ENCODE results near the gene TXNL1.

TXNL1 gene

DNA sequence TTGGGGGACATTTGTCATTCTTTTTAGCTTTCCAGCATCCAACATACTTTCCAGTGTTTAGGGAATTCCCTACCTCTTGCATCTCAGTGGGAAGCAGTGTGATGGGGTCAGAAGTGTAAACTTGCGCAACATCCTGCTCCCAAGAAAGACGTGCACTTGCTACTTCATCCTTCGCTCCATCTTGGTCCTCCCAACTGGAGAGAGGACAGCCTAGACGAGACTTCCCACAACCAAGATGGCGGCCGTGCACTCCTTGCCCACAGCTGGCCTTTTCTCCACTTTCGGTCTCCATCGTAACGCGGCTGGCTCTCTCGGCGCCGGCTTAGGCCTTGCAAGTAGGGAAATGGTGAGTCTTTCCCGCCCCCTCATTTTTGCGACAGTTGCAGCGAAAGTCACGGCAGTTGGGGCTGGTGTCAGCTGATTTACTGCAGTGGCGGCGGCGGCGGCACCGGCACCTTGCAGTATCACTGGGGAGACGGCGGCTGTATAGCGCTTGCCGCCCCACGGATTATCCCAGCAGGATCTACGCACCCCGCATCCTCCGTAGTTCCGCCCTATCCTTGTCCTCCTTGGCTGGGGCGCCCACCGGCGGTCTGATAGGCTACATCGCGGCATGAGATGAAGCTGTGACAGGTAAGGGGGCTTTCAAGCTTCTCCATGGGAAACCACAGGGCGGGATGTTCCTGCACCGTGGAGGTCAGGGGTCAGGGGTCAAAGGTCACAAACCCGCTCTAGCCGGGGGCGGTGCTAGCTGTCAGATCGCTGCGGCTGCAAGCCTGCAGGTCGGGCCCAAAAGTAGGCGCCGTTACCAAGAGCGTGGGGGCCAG lies 12.8 kb upstream of the TXNL1 start, which contains the start of gene WDR7:
Gene WDR7 (plus strand): TSS at position 416 of the 827 bp plus-strand sequence. CDS start 21,157 bp downstream, outside the sequence.
- no peaks in the 10 kb centered on the region for H3K27me3 ChIP-seq (ENCODE audit: control insufficient read depth in 1 of 2, insufficient read depth in 1 of 2, low read length in 2 of 2)
- H3K4me2 ChIP-seq (ENCODE audit: low read length, poor library complexity, severe bottlenecking), result peak within 1 kb of the TSS; percentile 96
- H2AK5ac ChIP-seq (ENCODE audit: low read length, severe bottlenecking), result no peak within 1 kb of the TSS
- 1% methylated on average over 36 of the region's 47 CpGs for WGBS
- no peaks in the 10 kb centered on the region for H3K9me3 ChIP-seq (ENCODE audit: control insufficient read depth, low read length)
- H2BK12ac ChIP-seq (ENCODE audit: low read length in 2 of 2), result peak within 1 kb of the TSS in 1 of 2 experiments; percentile 45
- H3K4me3 ChIP-seq (ENCODE audit: insufficient read depth in 1 of 2, low read depth in 1 of 2, low read length in 2 of 2), result peak within 1 kb of the TSS; percentile 92 to 95
- H2AFZ ChIP-seq (ENCODE audit: low read depth, low read length), result peak within 1 kb of the TSS; percentile 99
- peak; percentile 99 for DNase-seq
- H2BK5ac ChIP-seq (ENCODE audit: low read depth, low read length, poor library complexity, severe bottlenecking), result no peak within 1 kb of the TSS
- H3K36me3 ChIP-seq (ENCODE audit: control insufficient read depth in 1 of 2, insufficient read depth in 2 of 2, low read depth in 1 of 2, low read length in 2 of 2), result no peaks in the 10 kb centered on the region
- H3K23ac ChIP-seq (ENCODE audit: low read length in 2 of 2), result peak within 1 kb of the TSS in 1 of 2 experiments; percentile 50
- no peak within 1 kb of the TSS for H2BK120ac ChIP-seq (ENCODE audit: low read depth, low read length)
- peak within 1 kb of the TSS; percentile 59 to 88 for H3K4ac ChIP-seq (ENCODE audit: low read depth in 1 of 2, low read length in 2 of 2)
- H3K14ac ChIP-seq (ENCODE audit: low read length in 2 of 2), result peak within 1 kb of the TSS in 1 of 2 experiments; percentile 93
- peak within 1 kb of the TSS; percentile 64 for H4K91ac ChIP-seq (ENCODE audit: low read length)
- peak within 1 kb of the TSS; percentile 92 for H3K9ac ChIP-seq (ENCODE audit: low read length)
- no peak within 1 kb of the TSS for H2BK15ac ChIP-seq (ENCODE audit: low read depth, poor library complexity, severe bottlenecking)
- H4K8ac ChIP-seq (ENCODE audit: low read length), result peak within 1 kb of the TSS; percentile 96
- peaks cover 9% of the 10 kb centered on the region for H3K79me1 ChIP-seq (replicated peaks; ENCODE audit: low read length, poor library complexity, severe bottlenecking)
- peak within 1 kb of the TSS; percentile 3 to 71 for H3K18ac ChIP-seq (ENCODE audit: low read depth in 1 of 2, low read length in 2 of 2)
- peak within 1 kb of the TSS; percentile 33 for H3K27ac ChIP-seq (ENCODE audit: low read length, poor library complexity, severe bottlenecking)
- peaks cover 3% of the 10 kb centered on the region for H3K4me1 ChIP-seq (ENCODE audit: control insufficient read depth, insufficient read depth, low read depth, low read length)

GRCh38 chr18:56649996-56650395 lies 11.6 kb upstream of the TXNL1 start:
- no peak overlapping the region for H4K8ac ChIP-seq (ENCODE audit: low read length)
- H2AFZ ChIP-seq (ENCODE audit: low read depth, low read length), result no peak overlapping the region
- no peak overlapping the region for H3K4ac ChIP-seq (ENCODE audit: low read depth in 1 of 2, low read length in 2 of 2)
- no peak overlapping the region for H3K14ac ChIP-seq (ENCODE audit: low read length in 2 of 2)
- H2BK5ac ChIP-seq (ENCODE audit: low read depth, low read length, poor library complexity, severe bottlenecking), result no peak overlapping the region
- H2AK5ac ChIP-seq (ENCODE audit: low read length, severe bottlenecking), result no peak overlapping the region
- H3K23ac ChIP-seq (ENCODE audit: low read length in 2 of 2), result no peak overlapping the region
- H2BK12ac ChIP-seq (ENCODE audit: low read length in 2 of 2), result no peak overlapping the region
- H3K9me3 ChIP-seq (ENCODE audit: control insufficient read depth, low read length), result no peaks in the 10 kb centered on the region
- WGBS, result 100% methylated on average over 1 of the region's 1 CpG
- H3K79me1 ChIP-seq (replicated peaks; ENCODE audit: low read length, poor library complexity, severe bottlenecking), result peaks cover 6% of the 10 kb centered on the region
- peaks cover 3% of the 10 kb centered on the region for H3K4me1 ChIP-seq (ENCODE audit: control insufficient read depth, insufficient read depth, low read depth, low read length)
- H3K4me2 ChIP-seq (ENCODE audit: low read length, poor library complexity, severe bottlenecking), result no peak overlapping the region
- no peak for DNase-seq
- H3K18ac ChIP-seq (ENCODE audit: low read depth in 1 of 2, low read length in 2 of 2), result no peak overlapping the region
- no peak overlapping the region for H3K4me3 ChIP-seq (ENCODE audit: insufficient read depth in 1 of 2, low read depth in 1 of 2, low read length in 2 of 2)
- H4K91ac ChIP-seq (ENCODE audit: low read length), result no peak overlapping the region
- no peak overlapping the region for H3K27ac ChIP-seq (ENCODE audit: low read length, poor library complexity, severe bottlenecking)
- H2BK120ac ChIP-seq (ENCODE audit: low read depth, low read length), result no peak overlapping the region
- no peaks in the 10 kb centered on the region for H3K36me3 ChIP-seq (ENCODE audit: control insufficient read depth in 1 of 2, insufficient read depth in 2 of 2, low read depth in 1 of 2, low read length in 2 of 2)
- no peak overlapping the region for H3K9ac ChIP-seq (ENCODE audit: low read length)
- H2BK15ac ChIP-seq (ENCODE audit: low read depth, poor library complexity, severe bottlenecking), result no peak overlapping the region
- H3K27me3 ChIP-seq (ENCODE audit: control insufficient read depth in 1 of 2, insufficient read depth in 1 of 2, low read length in 2 of 2), result no peaks in the 10 kb centered on the region

DNA sequence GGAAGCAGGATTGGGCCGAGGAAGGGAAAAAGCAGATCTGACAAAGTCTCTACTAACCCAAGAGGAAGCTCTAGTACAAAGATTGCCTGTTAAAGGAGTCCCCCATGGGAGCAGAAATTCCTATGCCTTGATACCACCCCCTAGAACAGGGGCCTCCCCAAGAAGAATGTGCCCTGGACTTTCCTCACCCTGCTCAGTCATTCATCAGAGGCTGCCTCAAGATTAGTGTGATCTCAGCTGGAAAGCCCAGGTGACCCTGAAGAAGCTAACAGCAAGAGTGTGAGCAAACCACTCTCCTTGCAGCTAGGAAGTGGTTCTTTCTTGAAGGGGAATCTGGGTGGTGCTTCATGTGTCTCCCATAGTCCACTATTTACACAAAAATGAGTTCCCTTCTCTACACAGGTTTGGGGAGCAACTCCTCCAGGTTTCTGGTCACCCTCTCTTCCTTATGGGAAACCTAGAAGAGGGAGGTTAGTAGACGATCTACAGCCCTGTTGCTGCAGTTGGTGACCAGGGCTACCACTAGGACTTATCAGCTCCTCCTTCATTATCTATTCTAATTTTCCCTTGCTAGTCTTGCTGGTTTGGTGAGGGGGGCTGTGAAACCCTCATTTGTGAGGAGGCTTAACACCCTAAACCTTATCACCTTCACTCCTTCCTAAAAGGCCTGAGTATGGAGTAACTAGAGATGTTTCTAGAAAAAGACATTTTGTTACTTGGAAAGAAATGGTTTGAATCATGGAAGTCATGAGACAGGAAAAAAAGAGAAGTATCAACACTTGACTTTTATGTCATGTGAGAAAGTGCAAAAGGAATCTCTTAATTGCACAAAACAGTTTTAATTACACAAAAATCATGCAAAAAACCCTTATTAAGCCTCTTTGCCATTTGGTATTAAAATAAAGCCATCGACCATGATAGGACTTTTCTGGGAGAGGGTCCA lies 9.8 kb upstream of the TXNL1 start:
- H3K4me1 ChIP-seq (ENCODE audit: control insufficient read depth, insufficient read depth, low read depth, low read length), result peaks cover 3% of the 10 kb centered on the region
- H3K23ac ChIP-seq (ENCODE audit: low read length in 2 of 2), result no peak overlapping the region
- no peaks in the 10 kb centered on the region for H3K27me3 ChIP-seq (ENCODE audit: control insufficient read depth in 1 of 2, insufficient read depth in 1 of 2, low read length in 2 of 2)
- no peak overlapping the region for H3K27ac ChIP-seq (ENCODE audit: low read length, poor library complexity, severe bottlenecking)
- H3K4me3 ChIP-seq (ENCODE audit: insufficient read depth in 1 of 2, low read depth in 1 of 2, low read length in 2 of 2), result no peak overlapping the region
- H2BK15ac ChIP-seq (ENCODE audit: low read depth, poor library complexity, severe bottlenecking), result no peak overlapping the region
- no peaks in the 10 kb centered on the region for H3K36me3 ChIP-seq (ENCODE audit: control insufficient read depth in 1 of 2, insufficient read depth in 2 of 2, low read depth in 1 of 2, low read length in 2 of 2)
- 83% methylated on average over 1 of the region's 3 CpGs for WGBS
- H2BK5ac ChIP-seq (ENCODE audit: low read depth, low read length, poor library complexity, severe bottlenecking), result no peak overlapping the region
- H3K14ac ChIP-seq (ENCODE audit: low read length in 2 of 2), result no peak overlapping the region
- peaks cover 6% of the 10 kb centered on the region for H3K79me1 ChIP-seq (replicated peaks; ENCODE audit: low read length, poor library complexity, severe bottlenecking)
- H2BK12ac ChIP-seq (ENCODE audit: low read length in 2 of 2), result no peak overlapping the region
- H3K4ac ChIP-seq (ENCODE audit: low read depth in 1 of 2, low read length in 2 of 2), result no peak overlapping the region
- no peak overlapping the region for H2BK120ac ChIP-seq (ENCODE audit: low read depth, low read length)
- H3K4me2 ChIP-seq (ENCODE audit: low read length, poor library complexity, severe bottlenecking), result no peak overlapping the region
- no peak overlapping the region for H3K9ac ChIP-seq (ENCODE audit: low read length)
- H2AFZ ChIP-seq (ENCODE audit: low read depth, low read length), result no peak overlapping the region
- no peak overlapping the region for H3K18ac ChIP-seq (ENCODE audit: low read depth in 1 of 2, low read length in 2 of 2)
- H4K8ac ChIP-seq (ENCODE audit: low read length), result no peak overlapping the region
- no peak overlapping the region for H4K91ac ChIP-seq (ENCODE audit: low read length)
- H2AK5ac ChIP-seq (ENCODE audit: low read length, severe bottlenecking), result no peak overlapping the region
- DNase-seq, result no peak
- H3K9me3 ChIP-seq (ENCODE audit: control insufficient read depth, low read length), result no peaks in the 10 kb centered on the region

- H4K8ac ChIP-seq (ENCODE audit: low read length), result no peak overlapping the region
Measured at GRCh38 chr18:56647071-56647470, 8.7 kb upstream of the TXNL1 start.

More at GRCh38 chr18:56647071-56647470, 8.7 kb upstream of the TXNL1 start:
- Histone ChIP-seq H3K27me3 (ENCODE audit: control insufficient read depth in 1 of 2, insufficient read depth in 1 of 2, low read length in 2 of 2) (no peaks in the 10 kb centered on the region), H4K91ac (ENCODE audit: low read length) (no peak overlapping the region), H3K4me1 (ENCODE audit: control insufficient read depth, insufficient read depth, low read depth, low read length) (peaks cover 3% of the 10 kb centered on the region), H2AFZ (ENCODE audit: low read depth, low read length) (no peak overlapping the region), H3K4me2 (ENCODE audit: low read length, poor library complexity, severe bottlenecking) (no peak overlapping the region), H3K23ac (ENCODE audit: low read length in 2 of 2) (no peak overlapping the region), H3K79me1 (replicated peaks; ENCODE audit: low read length, poor library complexity, severe bottlenecking) (peaks cover 6% of the 10 kb centered on the region), H3K14ac (ENCODE audit: low read length in 2 of 2) (no peak overlapping the region), H2BK5ac (ENCODE audit: low read depth, low read length, poor library complexity, severe bottlenecking) (no peak overlapping the region), H2BK12ac (ENCODE audit: low read length in 2 of 2) (no peak overlapping the region), H3K18ac (ENCODE audit: low read depth in 1 of 2, low read length in 2 of 2) (no peak overlapping the region), H3K4ac (ENCODE audit: low read depth in 1 of 2, low read length in 2 of 2) (no peak overlapping the region), H3K27ac (ENCODE audit: low read length, poor library complexity, severe bottlenecking) (no peak overlapping the region), H2AK5ac (ENCODE audit: low read length, severe bottlenecking) (no peak overlapping the region), H3K36me3 (ENCODE audit: control insufficient read depth in 1 of 2, insufficient read depth in 2 of 2, low read depth in 1 of 2, low read length in 2 of 2) (no peaks in the 10 kb centered on the region), H2BK120ac (ENCODE audit: low read depth, low read length) (no peak overlapping the region), H3K9ac (ENCODE audit: low read length) (no peak overlapping the region), H3K4me3 (ENCODE audit: insufficient read depth in 1 of 2, low read depth in 1 of 2, low read length in 2 of 2) (no peak overlapping the region), H2BK15ac (ENCODE audit: low read depth, poor library complexity, severe bottlenecking) (no peak overlapping the region), H3K9me3 (ENCODE audit: control insufficient read depth, low read length) (no peaks in the 10 kb centered on the region)
- DNase-seq, result no peak

Measured in mesenchymal stem cell (in vitro differentiated cells and primary cell).